GM19468 (cell line): Measurements from ENCODE around the gene LPO.

ENCODE experiments used
- ATAC-seq: cut with Tn5 transposase; IDR thresholded peaks from one replicate; pipeline ENCODE4 v1.9.1; 2021; ENCODE audit warnings: mild to moderate bottlenecking, moderate library complexity, moderate number of reproducible peaks; ENCODE audit not compliant: unreplicated experiment; ENCODE audit errors: extremely low read depth

LPO gene

GRCh38 chr17:58302171-58302918 is 64.0 kb downstream of the LPO start:
- no peak for ATAC-seq

DNA sequence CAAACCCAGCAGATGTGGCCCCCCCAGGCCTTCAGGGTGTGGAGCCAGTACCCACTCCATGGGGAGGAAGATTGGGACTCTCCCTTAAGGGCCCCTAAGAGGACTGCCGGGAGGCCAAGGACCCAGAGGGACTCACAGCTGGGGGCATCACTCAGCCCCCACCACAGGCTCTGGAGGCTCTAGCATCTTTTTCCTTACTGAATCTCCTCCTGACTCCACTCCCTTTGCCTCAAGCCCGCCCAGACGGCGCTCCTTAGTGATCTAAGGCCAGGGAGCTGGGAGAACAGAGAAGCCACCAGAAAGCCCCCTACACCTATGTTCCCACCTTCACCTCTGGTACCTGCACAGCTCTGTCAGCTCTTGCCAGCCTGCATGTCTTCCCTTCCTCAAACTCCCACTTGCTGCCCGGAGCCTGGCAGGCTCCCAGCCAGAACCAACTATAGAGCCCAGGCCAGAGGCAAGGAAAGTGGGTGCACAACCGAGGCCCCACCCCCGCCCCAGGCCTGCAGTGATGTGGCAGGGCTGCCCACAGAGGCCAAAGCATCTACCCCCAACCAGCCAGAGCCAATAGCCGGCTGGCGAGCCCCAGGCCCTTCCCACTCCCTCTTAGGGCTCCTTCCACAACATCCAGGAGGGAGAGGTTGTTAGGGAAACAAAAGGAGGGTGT is 64.7 kb downstream of the LPO start:
- no peak for ATAC-seq

GRCh38 chr17:58303971-58304749 is 65.8 kb downstream of the LPO start:
- ATAC-seq = no peak

DNA sequence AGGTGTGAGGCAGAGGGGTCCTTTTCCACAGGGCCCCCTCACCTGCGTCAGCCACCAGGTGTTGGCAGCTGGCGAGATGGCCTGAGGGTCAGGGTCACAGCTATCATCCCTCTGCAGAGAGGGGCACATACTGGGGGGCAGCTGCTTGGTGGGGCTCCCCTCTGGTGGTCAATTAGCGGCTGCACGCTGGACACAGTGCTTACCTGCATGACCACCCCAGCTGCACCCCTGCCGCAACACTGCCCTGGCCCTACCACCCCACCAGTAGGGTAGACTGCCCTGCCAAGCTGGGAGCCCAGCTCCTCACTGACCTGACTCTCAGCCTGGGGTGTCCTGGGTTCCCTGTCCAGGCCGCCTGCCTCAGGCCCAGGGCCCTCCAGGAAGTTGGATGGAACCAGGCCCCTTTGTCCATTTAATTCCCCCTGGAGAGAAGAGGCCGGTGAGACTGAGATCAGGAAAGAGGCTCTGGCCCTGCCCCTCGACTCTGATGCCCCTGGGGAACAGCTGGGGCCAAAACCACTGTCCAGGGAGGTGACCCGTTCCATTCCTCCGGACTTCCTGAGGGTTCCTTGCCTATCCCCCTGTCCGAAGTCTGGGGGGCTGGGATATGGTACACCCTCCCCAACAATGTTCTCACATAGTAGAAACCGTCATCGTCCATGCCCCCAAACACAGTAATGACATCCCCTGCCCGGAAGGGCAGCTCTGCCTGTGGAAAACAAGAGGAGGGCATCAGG is 66.5 kb downstream of the LPO start:
- no peak for ATAC-seq

DNA sequence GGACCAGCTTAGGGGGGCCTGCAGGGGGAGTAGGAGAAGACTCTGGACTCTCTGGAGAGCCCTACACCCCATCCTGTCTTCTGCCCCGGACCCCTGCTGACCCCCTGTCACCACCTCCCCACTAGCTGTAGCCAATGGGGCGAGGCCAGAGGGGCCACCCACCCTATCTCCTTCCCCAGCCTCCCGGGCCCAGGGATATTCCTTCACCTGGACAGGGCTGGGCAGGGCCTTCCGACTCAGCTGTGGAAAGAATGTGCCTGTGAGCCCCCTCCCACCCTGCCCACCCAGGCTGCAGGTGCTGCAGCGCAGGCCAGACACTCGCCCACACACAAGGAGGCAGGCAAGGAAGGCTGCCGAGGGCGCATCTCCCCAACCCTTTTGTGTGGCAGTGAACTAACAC is 67.2 kb downstream of the LPO start:
- no peak for ATAC-seq

DNA sequence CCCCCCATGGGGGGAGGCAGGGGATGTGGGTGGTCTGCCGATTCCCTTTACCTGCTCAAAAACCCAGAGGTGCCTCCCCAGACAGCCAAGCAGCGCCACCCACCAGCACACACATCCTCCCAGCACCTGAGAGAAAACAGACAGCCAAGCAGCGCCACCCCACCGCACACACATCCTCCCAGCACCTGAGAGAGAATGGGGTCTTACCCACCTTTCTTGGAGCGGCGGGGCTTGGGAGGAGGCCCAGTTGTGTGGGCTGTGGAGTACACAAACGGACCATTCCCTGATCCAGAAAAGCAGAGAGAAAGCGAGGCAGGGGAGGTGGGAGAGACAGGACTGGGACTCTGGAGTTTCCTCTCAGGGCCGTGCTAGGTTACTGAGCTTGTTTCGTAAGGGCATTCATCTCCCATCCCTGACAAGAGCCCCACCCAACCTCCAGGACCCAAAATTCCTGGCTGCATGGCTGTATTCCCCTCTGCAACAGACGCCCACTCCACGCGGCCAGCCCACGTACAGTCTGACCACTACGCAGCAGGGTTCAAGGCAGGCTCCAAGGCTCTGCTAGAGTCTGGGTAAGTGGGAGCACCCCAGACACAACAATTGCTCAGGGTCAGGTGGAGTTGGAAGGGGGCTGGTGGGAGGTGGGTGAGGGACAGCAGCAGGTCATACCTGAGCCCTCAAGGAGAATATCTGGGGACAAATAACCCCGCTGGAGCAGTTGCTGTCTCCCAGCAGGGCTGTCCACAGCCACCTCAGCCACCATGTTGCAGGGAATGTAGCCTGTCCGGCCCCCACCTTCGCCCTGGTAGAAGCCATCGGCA is 68.0 kb downstream of the LPO start:
- no peak for ATAC-seq

DNA sequence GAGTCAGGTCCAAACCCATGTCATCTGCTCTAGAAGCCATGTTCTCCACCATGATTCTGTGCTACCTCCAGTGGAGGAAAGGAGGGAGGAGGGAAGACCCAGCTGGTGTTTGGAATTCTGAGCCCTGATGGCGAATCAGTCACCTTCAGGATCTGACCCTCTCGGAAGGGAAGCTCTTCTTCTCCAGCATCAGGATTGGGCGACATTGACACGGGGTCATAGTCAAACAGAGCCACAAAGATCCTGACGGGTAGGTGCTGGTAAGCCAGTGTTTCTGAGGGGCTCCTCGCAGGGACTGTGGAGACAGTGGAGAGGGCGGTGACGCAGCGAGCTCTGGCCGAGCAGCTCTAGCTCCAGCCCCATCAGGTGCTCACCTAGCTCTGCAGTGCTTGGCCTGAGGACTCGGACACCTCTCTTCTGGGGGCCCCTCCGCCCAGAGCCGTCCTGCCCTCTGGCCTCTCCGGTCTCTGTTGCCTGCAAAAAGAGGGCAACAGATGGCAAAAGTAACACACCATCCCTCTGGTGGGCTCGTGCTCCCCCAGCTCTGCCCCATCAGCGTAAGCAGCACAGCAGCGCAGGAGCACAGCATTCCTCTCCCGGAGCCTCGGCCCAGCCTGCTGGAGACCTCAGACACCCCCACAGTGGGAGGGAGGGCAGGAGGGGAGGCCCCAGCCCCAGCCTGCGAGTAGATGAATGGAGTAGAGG is 69.2 kb downstream of the LPO start:
- ATAC-seq = no peak

- ATAC-seq = no peak
These were observed 70.0 kb downstream of the LPO start for GRCh38 chr17:58308173-58308984.

- no peak for ATAC-seq
These were observed 70.9 kb downstream of the LPO start for GRCh38 chr17:58308985-58309917.

- no peak for ATAC-seq
These were observed 71.5 kb downstream of the LPO start for GRCh38 chr17:58309918-58310259.

DNA sequence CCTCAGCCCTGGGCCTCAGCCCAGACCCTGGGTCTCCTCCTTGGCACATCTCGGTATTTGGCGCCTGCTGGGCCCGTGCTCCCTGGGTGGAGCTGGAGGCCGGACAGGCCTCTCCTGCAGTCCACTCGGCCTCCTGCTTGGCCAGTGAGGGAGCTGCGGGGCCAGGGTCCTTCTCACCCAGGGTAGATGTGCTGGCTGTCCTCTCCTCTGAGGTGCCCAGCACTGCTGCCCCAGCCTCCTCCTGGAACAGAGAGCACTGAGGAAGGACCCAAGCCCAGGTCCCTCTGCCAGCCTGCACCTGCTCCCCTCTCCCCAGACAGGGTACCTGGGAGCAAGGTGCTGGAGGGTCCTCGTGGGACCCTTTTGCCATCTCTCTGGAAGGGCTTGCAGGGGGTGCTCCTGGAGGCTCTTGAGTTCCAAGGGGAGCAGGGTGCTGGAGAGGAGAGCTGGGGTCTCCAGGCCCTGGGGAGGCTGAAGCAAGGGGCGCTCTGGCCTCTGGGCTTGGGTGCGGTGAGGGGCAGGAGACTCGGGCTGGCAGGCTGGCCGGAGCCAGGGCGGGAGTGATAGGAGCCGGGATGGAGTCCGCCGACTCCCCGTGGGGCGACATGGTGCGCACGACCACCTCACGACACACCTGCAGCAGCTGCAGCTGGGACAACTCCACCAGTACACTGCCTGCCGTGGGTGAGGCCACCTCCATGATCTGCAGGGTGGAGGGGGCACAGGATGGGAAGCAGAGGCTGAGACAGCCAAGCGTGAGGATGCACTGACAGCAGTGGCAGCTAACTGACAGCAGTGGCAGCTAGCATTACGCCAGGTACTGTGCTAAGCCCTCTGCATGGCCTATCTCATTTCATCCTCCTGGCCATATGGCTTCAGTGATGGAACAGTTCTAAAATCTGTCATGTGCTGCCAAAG is 72.4 kb downstream of the LPO start:
- no peak for ATAC-seq

DNA sequence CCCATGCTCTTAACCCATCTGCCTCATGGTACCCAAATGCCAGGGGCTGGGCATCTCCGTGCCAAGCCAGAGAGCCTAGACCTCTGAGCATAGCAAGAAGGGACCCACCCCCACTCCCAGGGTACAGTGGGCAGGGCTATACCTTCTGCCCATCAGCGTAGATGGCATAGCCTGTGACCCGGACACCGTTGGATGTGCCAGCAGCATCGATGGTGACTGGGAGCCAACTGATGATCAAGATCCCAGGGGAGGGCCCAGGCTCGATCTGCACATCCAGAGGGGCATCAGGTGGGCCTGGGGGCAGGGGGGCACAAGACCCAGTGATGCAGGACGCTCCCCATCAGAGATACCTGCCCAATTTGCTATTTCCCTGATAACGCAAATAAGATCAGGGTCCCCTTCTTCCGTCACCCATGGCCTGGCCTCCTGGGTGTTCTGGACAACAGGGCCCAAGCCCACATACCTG is 73.1 kb downstream of the LPO start:
- ATAC-seq = no peak

DNA sequence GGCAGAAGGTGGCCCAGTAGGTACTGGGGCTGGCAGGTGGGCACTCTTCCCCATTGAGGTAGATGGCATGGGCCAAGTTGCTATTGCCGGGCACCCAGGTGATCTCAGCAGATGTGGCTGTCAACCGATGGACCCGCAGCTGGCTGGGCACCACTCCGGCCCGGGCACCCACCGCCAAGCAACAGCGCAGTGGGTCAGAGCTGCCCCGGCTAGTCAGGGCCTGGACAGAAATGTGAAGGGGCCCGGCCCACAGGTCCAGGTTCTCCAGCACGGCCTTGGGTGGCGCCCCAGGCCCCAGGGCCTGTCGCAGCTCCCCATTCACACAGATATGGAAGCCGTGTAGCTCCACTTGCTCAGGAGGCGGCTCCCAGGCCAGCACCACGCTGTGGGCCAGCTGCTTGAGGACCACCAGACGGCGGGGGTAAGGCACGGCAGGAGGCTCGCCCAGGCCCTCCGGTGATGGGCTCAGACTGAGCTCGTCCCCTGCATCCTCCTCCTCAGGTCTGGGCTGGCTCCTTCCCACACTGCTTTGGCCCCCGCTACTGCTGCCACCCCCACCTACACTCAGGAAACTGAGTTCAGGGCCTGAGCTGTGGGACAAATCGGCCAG is 73.7 kb downstream of the LPO start:
- ATAC-seq = no peak

DNA sequence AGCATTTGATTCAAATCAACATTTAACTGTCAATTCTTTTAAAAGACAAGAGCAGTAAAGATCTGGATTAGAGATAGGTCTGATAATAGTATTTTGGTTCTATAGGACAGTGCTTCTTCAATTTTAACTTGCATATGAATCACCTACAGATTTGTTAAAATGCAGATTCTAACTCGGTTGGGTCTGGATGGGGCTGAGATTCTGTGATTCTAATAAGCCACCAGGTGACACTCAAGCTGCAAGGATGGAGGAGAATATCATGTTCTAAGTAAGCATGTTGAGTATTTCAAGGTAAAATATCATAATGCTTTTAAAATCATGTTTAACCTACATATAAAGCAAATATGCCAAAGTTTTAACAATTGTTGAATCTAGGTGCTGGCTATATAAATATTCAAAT is 74.4 kb downstream of the LPO start:
- no peak for ATAC-seq

DNA sequence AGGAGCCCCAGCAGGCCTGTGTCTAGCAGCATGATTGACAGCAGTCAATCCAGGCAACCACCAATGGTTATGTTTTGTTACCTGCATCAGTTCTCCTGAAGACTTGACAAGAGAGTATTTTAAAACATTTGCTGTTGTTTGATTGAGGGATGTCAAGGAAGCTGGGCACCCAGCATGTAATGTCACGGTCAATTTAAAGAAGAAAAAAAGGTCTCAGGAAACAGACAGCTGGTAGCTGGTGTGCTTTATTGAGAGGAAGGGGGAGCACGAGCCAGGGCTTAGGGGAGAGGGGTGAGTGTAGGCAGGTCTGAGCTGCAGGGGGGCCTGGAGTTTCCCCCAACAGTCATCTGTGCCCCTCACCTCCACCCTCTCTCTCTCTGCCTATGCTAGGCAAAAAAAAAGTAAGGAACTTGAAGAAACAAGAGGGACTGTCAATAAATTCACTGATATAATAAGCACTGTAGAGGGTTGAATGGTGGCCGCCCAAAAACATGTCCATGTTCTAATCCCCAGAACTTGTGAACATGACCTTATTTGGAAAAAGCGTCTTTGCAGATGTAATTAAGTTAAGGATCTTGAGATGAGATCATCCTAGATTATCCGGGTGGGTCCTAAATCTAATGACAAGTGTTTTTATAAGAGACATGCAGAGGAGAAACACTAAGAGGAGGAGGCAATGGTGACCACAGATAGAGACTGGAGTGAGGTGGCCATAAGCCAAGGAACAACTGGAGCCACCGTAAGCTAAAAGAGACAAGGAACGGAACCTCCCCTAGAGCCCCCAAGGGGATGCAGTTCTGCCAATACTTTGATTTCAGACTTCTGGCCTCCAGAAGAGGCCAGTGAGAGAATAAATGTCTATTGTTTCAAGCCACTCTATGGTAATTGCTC is 75.7 kb downstream of the LPO start:
- ATAC-seq = no peak
